Pancreas (tissue), 10 donors: ENCODE measurements around the gene BTBD16. TPM values are rescaled to one million over a fixed set of nuclear protein-coding genes. Genes with fewer than 3 reads are reported as not detected.

Experiments
- ATAC-seq, 4 donors: fragments of 200-7000 bp; cut with Tn5 transposase; one replicate each; pipeline versions ENCODE4 v1.8.0 to v1.9.1; 2020; ENCODE audit warnings: mild to moderate bottlenecking in 4 of 4, moderate library complexity in 4 of 4
- DNase-seq, 6 donors: peaks; one replicate each; pipeline ENCODE4 v3.0.0-alpha.2; 2020
- FAIRE-seq: peaks from 2 replicates; lab custom pipeline; 2012; peaks lifted over from hg19 to GRCh38; lab: Jason Lieb, UNC
- H3K27ac ChIP-seq, 4 donors: fragments of 200-600 bp; sonication (generic); 1 replicate in 3 of 4; 2 replicates in 1 of 4; pipeline versions ENCODE4 v1.5.0 to v1.8.0; 2020
- H3K27me3 ChIP-seq, 4 donors: fragments of 200-600 bp; one replicate each; pipeline ENCODE4 v1.8.0; 2021
- H3K36me3 ChIP-seq, 3 donors: fragments of 200-600 bp; sonication (generic) in 1 of 3; one replicate each; pipeline versions ENCODE4 v1.5.0 to v1.8.0; 2020 to 2021
- H3K4me1 ChIP-seq, 3 donors: fragments of 200-600 bp; one replicate each; pipeline ENCODE4 v1.8.0; 2021
- H3K4me3 ChIP-seq, 4 donors: fragments of 200-600 bp; sonication (generic) in 2 of 4; one replicate each; pipeline versions ENCODE4 v1.5.0 to v1.8.0; 2020 to 2021
- H3K9me3 ChIP-seq, 4 donors: fragments of 200-600 bp; one replicate each; pipeline ENCODE4 v1.8.0; 2021
- WGBS, 2 donors: extraction: QIAGEN DNeasy Blood & Tissue Kit; methylation state at CpG; one replicate each; pipeline ENCODE4 v1.1.7; 2013; 5-methylcytosine and 5-hydroxymethylcytosine counted together
- intact Hi-C, 3 donors: fragments of 100-400 bp; cut with DNase I; formaldehyde crosslinking; loops; one replicate each; pipeline versions ENCODE4 v1.11.1 to v1.14.2; 2022
- polyA plus RNA-seq, 2 donors: library from polyadenylated mRNA; stranded (reverse); fragments of 200-250 nt; gene quantifications; one replicate each; pipeline ENCODE4 v1.2.3, GENCODE V29; 2013
- total RNA-seq, 6 donors: library from RNA; stranded (reverse); fragmentation: NEBNext Ultra II Directional in 4 of 6; extraction: Animal tissue kit (Norgen Biotek cat#: 25700) in 4 of 6; gene quantifications; one replicate each; pipeline versions ENCODE4 v1.2.1 to v1.2.4, GENCODE V29; 2021 to 2023
- TF ChIP-seq, protein P1 (sequence below), 4 donors: fragments of 200-600 bp; sonication (generic) in 3 of 4; IDR thresholded peaks; one replicate each; pipeline versions ENCODE4 v1.5.0 to v1.8.0; 2021; ENCODE audit warnings: antibody characterized with exemption in 4 of 4
- donor health status: healthy with polysubstance abuse.
- donor health status: DM: no; HTN: no; CAD: no; lungs with moderate emphysema.
- donor health status: DM: no; HTN: no; CAD: no.
- donor health status: control.
- donor health status: control.
- donor health status: Bipolar disorder and iron deficiency.
- donor health status: DM: yes; HTN: yes; CAD: no.
- donor health status: DM: no; HTN: no; CAD: no.
- donor health status: DM: no; HTN: no; CAD: no.
- donor health status: DM: yes; HTN: yes; CAD: no.

BTBD16 gene
- total and polyA plus RNA-seq, 8 donors: 0.14 to 0.52 (median 0.34) TPM; not detected in 3

DNA sequence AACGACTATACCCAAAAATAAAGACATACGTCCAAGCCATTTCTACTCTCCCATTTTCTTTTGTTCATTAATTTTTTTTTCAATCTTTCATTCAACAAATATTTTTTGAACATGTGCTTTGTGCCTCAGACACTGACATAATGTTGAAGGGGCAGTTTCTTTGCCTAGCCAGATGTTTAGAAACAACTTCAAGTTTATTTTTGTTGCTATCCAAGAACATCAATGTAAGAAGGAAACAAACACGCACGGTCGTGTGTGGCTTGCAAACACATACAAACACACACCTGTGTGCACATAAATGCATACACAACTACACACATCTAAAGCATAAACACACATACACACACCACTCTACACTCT is 39.9 kb downstream of the BTBD16 start:
- Histone ChIP-seq H3K9me3 (no peaks in the 10 kb centered on the region), H3K27ac (peak overlapping the region in 3 of 4 donors; percentile 6 to 92 (median 86)), H3K27me3 (no peaks in the 10 kb centered on the region), H3K36me3 (no peaks in the 10 kb centered on the region), H3K4me3 (no peak overlapping the region), H3K4me1 (peaks cover 11 to 54% (median 40%) of the 10 kb centered on the region in 3 donors)
- intact Hi-C loops: no loop called here
- no peak for ATAC-seq
- DNase-seq: peak in 1 of 6 donors; percentile 4
- WGBS, 2 donors: 40 to 49% methylated on average over 5 of the region's 5 CpGs
- no peak for FAIRE-seq
- TF ChIP-seq, protein P1, sequence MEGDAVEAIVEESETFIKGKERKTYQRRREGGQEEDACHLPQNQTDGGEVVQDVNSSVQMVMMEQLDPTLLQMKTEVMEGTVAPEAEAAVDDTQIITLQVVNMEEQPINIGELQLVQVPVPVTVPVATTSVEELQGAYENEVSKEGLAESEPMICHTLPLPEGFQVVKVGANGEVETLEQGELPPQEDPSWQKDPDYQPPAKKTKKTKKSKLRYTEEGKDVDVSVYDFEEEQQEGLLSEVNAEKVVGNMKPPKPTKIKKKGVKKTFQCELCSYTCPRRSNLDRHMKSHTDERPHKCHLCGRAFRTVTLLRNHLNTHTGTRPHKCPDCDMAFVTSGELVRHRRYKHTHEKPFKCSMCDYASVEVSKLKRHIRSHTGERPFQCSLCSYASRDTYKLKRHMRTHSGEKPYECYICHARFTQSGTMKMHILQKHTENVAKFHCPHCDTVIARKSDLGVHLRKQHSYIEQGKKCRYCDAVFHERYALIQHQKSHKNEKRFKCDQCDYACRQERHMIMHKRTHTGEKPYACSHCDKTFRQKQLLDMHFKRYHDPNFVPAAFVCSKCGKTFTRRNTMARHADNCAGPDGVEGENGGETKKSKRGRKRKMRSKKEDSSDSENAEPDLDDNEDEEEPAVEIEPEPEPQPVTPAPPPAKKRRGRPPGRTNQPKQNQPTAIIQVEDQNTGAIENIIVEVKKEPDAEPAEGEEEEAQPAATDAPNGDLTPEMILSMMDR (IDR thresholded peaks at IDR 0.05): no peak

DNA sequence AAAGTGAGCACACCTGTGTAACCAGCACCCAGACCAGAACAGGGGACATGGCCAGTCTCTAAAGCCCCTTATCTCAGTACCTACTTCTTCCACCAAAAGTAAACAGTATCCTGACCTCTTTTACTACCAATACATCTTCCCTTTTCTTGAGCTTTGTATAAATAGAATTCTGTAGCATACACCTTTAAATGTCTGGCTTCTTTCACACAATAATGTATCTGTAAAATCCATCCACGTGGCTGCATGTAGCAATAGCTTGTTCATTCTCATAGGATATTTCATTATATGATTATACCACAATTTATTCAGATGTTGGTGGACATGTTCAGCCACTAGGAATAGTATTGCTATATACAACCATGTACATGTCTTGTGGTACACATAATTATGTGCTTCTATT is 40.6 kb downstream of the BTBD16 start:
- H3K4me1 ChIP-seq: peaks cover 11 to 51% (median 40%) of the 10 kb centered on the region in 3 donors
- 44 to 60% methylated on average over 1 of the region's 1 CpG for WGBS, 2 donors
- ATAC-seq (peak in 1 of 4 donors; percentile 5), FAIRE-seq (no peak), DNase-seq (no peak)
- no peaks in the 10 kb centered on the region for H3K9me3 ChIP-seq
- H3K36me3 ChIP-seq: no peaks in the 10 kb centered on the region
- peak overlapping the region in 2 of 4 donors; percentile 86 to 92 for H3K27ac ChIP-seq
- H3K4me3 ChIP-seq: no peak overlapping the region
- TF ChIP-seq, protein P1 (IDR thresholded peaks at IDR 0.05): no peak
- intact Hi-C loops: no loop called here
- H3K27me3 ChIP-seq: no peaks in the 10 kb centered on the region

DNA sequence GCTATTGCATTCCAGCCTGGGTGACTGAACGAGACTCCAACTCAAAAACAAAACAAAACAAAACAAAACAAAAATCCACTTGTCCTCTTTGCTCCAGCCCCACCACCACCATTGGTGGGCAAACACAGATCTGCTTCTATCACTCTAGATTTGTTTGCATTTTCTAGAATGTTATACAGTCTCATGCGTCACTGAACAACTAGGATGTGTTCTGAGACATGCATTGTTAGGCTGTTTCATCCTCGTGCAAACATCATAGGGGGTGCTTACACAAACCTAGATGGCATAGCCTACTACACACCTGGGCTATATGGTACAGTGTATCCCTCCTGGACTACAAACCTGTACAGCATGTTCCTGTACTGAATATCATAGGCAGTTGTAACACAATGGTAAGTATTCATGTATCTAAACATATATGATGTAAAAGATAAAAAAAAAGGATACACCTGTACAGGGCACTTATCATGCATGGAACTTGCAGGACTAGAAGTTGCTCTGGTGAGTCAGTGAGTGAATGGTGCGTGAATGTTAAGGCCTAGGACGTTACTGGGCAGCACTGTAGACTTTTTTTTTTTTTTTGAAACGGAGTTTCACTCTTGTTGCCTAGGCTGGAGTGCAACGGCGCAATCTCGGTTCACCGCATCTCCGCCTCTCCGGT is 45.3 kb downstream of the BTBD16 start:
- ATAC-seq (no peak), DNase-seq (no peak), FAIRE-seq (no peak)
- no peak overlapping the region for H3K4me3 ChIP-seq
- no peak overlapping the region for H3K27ac ChIP-seq
- no peaks in the 10 kb centered on the region for H3K36me3 ChIP-seq
- peaks cover under 1 to 7% (median 5%) of the 10 kb centered on the region in 3 donors for H3K4me1 ChIP-seq
- H3K27me3 ChIP-seq: no peaks in the 10 kb centered on the region
- no peaks in the 10 kb centered on the region for H3K9me3 ChIP-seq
- intact Hi-C loops: no loop called here
- TF ChIP-seq, protein P1 (IDR thresholded peaks at IDR 0.05): no peak
- 93 to 95% methylated on average over 12 of the region's 12 CpGs for WGBS, 2 donors

DNA sequence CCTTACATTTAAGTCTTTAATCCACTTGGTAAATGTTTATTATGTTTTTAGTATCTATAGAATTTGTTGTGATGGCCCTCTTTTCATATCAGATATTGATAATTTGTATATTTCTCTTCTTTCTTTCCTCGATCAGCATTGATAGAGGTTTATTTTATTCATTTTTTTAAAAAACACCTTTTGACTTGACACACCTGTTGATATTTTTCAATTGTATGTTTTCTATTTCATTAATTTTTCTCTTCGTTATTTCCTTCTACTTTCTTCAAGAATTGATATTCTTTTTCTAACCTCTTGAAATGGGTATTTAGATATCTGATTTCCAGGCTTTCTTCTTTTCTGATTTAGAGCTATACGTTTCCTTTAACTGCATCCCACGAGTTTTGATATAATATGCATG is 50.9 kb downstream of the BTBD16 start:
- Histone ChIP-seq H3K9me3 (no peaks in the 10 kb centered on the region), H3K36me3 (no peaks in the 10 kb centered on the region), H3K27me3 (no peaks in the 10 kb centered on the region), H3K4me1 (no peaks in the 10 kb centered on the region), H3K4me3 (no peak overlapping the region), H3K27ac (no peak overlapping the region)
- TF ChIP-seq, protein P1 (IDR thresholded peaks at IDR 0.05): no peak
- FAIRE-seq: peak; percentile 13
- no peak for DNase-seq
- WGBS, 2 donors: 62 to 68% methylated on average over 4 of the region's 4 CpGs
- intact Hi-C loops: no loop called here
- no peak for ATAC-seq

DNA sequence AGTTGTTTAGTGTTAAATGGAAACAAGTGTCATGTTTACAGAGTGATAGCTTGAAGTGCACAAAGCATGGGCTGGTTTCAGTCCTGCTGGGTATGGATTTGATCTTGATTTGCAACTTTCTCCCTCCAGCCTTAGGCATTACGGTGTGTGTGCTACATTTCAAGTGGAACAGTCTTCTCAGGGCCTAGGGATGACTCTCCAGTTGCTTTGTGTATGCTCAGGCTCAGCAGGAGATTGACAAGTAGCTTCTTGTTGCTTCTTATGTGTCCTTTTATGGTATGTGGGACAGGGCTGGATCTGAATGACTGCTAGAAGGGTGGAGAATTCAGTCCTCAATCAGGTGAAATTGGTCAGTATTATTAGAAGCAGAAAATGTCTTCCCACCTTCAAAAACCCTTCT is 52.1 kb downstream of the BTBD16 start:
- Histone ChIP-seq H3K27me3 (no peaks in the 10 kb centered on the region), H3K36me3 (no peaks in the 10 kb centered on the region), H3K27ac (no peak overlapping the region), H3K4me1 (no peaks in the 10 kb centered on the region), H3K4me3 (no peak overlapping the region), H3K9me3 (no peaks in the 10 kb centered on the region)
- DNase-seq (no peak), FAIRE-seq (no peak), ATAC-seq (no peak)
- intact Hi-C loops: no loop called here
- TF ChIP-seq, protein P1 (IDR thresholded peaks at IDR 0.05): no peak
- 63 to 68% methylated on average over 1 of the region's 1 CpG for WGBS, 2 donors
